A549 (cell line): ENCODE results near the gene KCNJ14. TPM values are rescaled to one million over a fixed set of nuclear protein-coding genes. Genes with fewer than 3 reads are reported as not detected.

Source experiments
- ATAC-seq, 2 experiments: fragments of 200-7000 bp in 1 of 2; fragments of >200 bp in 1 of 2; cut with Nextera tagmentation in 1 of 2; cut with Tn5 transposase in 1 of 2; 3 replicates each; pipeline versions ENCODE4 v1.8.0 to v1.9.1; 2018 to 2020; ENCODE audit warnings: mild to moderate bottlenecking in 1 of 2, moderate library complexity in 1 of 2
- CTCF ChIA-PET: fragments of 300-600 bp; sonication (Branson Sonifier 250); formaldehyde crosslinking; extraction: SDS; loops from one replicate; lab custom pipeline; 2021; ENCODE audit warnings: antibody characterized with exemption, inconsistent platforms; lab: Yijun Ruan, JAX
- POLR2A ChIA-PET: fragments of 350-600 bp; formaldehyde crosslinking; extraction: SDS; loops from one replicate; lab custom pipeline; 2021; ENCODE audit warnings: antibody characterized with exemption, inconsistent platforms; lab: Yijun Ruan, JAX
- DNase-seq, 2 experiments: peaks; one replicate each; pipeline versions ENCODE4 v3.0.0 to v3.0.0-alpha.2; 2011 to 2016; ENCODE audit warnings: low read depth in 1 of 2, low spot score in 1 of 2
- FAIRE-seq: peaks from 2 replicates; lab custom pipeline; 2011; peaks lifted over from hg19 to GRCh38; lab: Jason Lieb, UNC
- H3K27ac ChIP-seq, 2 experiments: fragments of >200 bp; sonication (Bioruptor Twin); formaldehyde crosslinking; 3 replicates each; pipeline ENCODE4 v1.5.1; 2016 to 2017
- H3K4me1 ChIP-seq: fragments of >200 bp; sonication (Bioruptor Twin); formaldehyde crosslinking; 3 replicates; pipeline ENCODE4 v1.6.1; 2016
- H3K4me2 ChIP-seq: fragments of >200 bp; sonication (Bioruptor Twin); formaldehyde crosslinking; 3 replicates; pipeline ENCODE4 v1.6.1; 2016
- H3K4me3 ChIP-seq: fragments of >200 bp; sonication (Bioruptor Twin); formaldehyde crosslinking; 3 replicates; pipeline ENCODE4 v1.5.1; 2016
- H3K9me3 ChIP-seq: fragments of >200 bp; sonication (Bioruptor Twin); formaldehyde crosslinking; 3 replicates; pipeline ENCODE4 v1.6.1; 2016
- BCL3 ChIP-seq: fragments of >200 bp; sonication (Bioruptor Twin); formaldehyde crosslinking; IDR thresholded peaks from 3 replicates; pipeline ENCODE4 v1.6.1; 2016
- CBX2 ChIP-seq: fragments of 200-600 bp; sonication (generic); IDR thresholded peaks from 2 replicates; pipeline ENCODE4 v1.6.1; 2016; ENCODE audit warnings: low read depth, mild to moderate bottlenecking, borderline replicate concordance
- CEBPB ChIP-seq, 2 experiments: fragments of >200 bp in 1 of 2; sonication (Bioruptor Twin) in 1 of 2; formaldehyde crosslinking in 1 of 2; IDR thresholded peaks; 2 replicates each; pipeline ENCODE4 v1.6.1; 2012 to 2016
- CHD2 ChIP-seq: fragments of 150-350 bp; IDR thresholded peaks from 2 replicates; pipeline ENCODE4 v1.6.1; 2014; ENCODE audit warnings: low read length; ENCODE audit not compliant: partially characterized antibody
- ELK1 ChIP-seq: fragments of 150-350 bp; IDR thresholded peaks from 2 replicates; pipeline ENCODE4 v1.6.1; 2014; ENCODE audit warnings: low read depth, mild to moderate bottlenecking, low read length
- FOSB ChIP-seq: fragments of 250-450 bp; sonication (Bioruptor Pico); IDR thresholded peaks from 2 replicates; pipeline ENCODE4 v1.5.0; 2020; ENCODE audit warnings: mild to moderate bottlenecking, moderate library complexity
- FOXS1 ChIP-seq: fragments of 250-450 bp; sonication (Bioruptor Pico); IDR thresholded peaks from 2 replicates; pipeline ENCODE4 v1.5.0; 2020; ENCODE audit warnings: mild to moderate bottlenecking, moderate library complexity
- HOXB5 ChIP-seq: fragments of 250-450 bp; sonication (Bioruptor Pico); IDR thresholded peaks from 2 replicates; pipeline ENCODE4 v1.5.0; 2020; ENCODE audit warnings: mild to moderate bottlenecking, moderate library complexity
- KDM5A ChIP-seq: fragments of 200-600 bp; sonication (generic); IDR thresholded peaks from 2 replicates; pipeline ENCODE4 v1.6.1; 2016; ENCODE audit warnings: antibody characterized with exemption, mild to moderate bottlenecking
- MAZ ChIP-seq: fragments of 150-350 bp; IDR thresholded peaks from 2 replicates; pipeline ENCODE4 v1.6.1; 2014; ENCODE audit warnings: antibody characterized with exemption, low read depth, low read length, borderline replicate concordance
- NFE2L2 ChIP-seq: fragments of 150-350 bp; conservative IDR thresholded peaks from 2 replicates; pipeline ENCODE4 v1.6.1; 2014; ENCODE audit warnings: low read length
- PHF8 ChIP-seq: fragments of 200-600 bp; sonication (generic); IDR thresholded peaks from 2 replicates; pipeline ENCODE4 v1.6.1; 2016; ENCODE audit warnings: low read depth, mild to moderate bottlenecking, antibody characterized with exemption, moderate library complexity, borderline replicate concordance
- POLR2AphosphoS2 ChIP-seq: conservative IDR thresholded peaks from 2 replicates; pipeline ENCODE4 v1.6.1; 2012; ENCODE audit warnings: low read length, improper control_type of control experiment, inconsistent platforms
- RARB ChIP-seq: fragments of 250-450 bp; sonication (Bioruptor Pico); IDR thresholded peaks from 2 replicates; pipeline ENCODE4 v1.8.0; 2021; ENCODE audit warnings: mild to moderate bottlenecking, moderate library complexity
- REST ChIP-seq: fragments of 200-600 bp; sonication (generic); IDR thresholded peaks from 2 replicates; pipeline ENCODE4 v1.6.1; 2016; ENCODE audit warnings: antibody characterized with exemption, mild to moderate bottlenecking, moderate library complexity
- RNF2 ChIP-seq: fragments of 200-600 bp; sonication (generic); IDR thresholded peaks from 2 replicates; pipeline ENCODE4 v1.6.1; 2016; ENCODE audit warnings: low read depth, mild to moderate bottlenecking, antibody characterized with exemption, moderate library complexity, borderline replicate concordance
- SMC3 ChIP-seq: fragments of >200 bp; sonication (Bioruptor Twin); formaldehyde crosslinking; IDR thresholded peaks from 3 replicates; pipeline ENCODE4 v1.6.1; 2018; ENCODE audit warnings: inconsistent platforms
- TP53 ChIP-seq: fragments of 250-450 bp; sonication (Bioruptor Pico); IDR thresholded peaks from 2 replicates; pipeline ENCODE4 v1.5.0; 2021; ENCODE audit warnings: mild to moderate bottlenecking, moderate library complexity
- ZFP36 ChIP-seq: fragments of 450-650 bp; IDR thresholded peaks from 2 replicates; pipeline ENCODE4 v1.6.1; 2014; ENCODE audit warnings: borderline replicate concordance; ENCODE audit not compliant: partially characterized antibody
- WGBS: methylation state at CpG from one replicate; pipeline ENCODE4 v1.1.6; 2017; ENCODE audit errors: missing lambda C conversion rate; 5-methylcytosine and 5-hydroxymethylcytosine counted together
- polyA plus RNA-seq, 4 experiments: library from polyadenylated mRNA; depleted of rRNA in 3 of 4; stranded (reverse); fragments of >200 nt; fragmentation: RNase III in 1 of 4; extraction: RNeasy Plus Mini Kit Qiagen cat#74134 plus additional on column Dnase treatment in 1 of 4; gene quantifications; 2 replicates in 3 of 4; 3 replicates in 1 of 4; pipeline ENCODE4 v1.2.3, GENCODE V29; 2011 to 2017
- TF ChIP-seq, protein P1 (sequence below): IDR thresholded peaks from 2 replicates; pipeline ENCODE4 v1.6.1; 2012

Gene KCNJ14
- polyA plus RNA-seq, 2 of the 4 experiments (the other 2 are of a cell fraction), result 1.3 to 1.9 TPM

DNA sequence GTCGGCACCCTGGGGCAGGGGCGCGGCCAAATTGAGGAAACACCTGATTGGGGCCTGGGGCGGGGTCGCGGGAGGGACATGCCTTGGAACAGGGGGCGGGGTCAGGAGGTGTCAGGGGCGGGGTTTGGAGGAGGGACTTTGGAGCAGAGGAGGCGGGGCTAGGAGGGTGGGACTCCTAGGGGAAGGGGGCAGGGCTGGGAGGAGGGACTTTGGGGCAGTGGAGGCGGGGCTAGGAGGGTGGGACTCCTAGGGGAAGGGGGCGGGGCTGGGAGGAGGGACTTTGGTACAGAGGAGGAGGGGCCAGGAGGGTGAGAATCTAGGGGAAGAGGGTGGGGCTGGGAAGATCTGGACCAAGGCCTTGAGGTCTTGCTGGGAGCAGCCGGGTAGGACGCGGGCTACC lies 40.0 kb upstream of the KCNJ14 start:
- ATAC-seq (peak; percentile 55 to 78), DNase-seq (peak in 1 of 2 experiments; percentile 93), FAIRE-seq (no peak)
- Histone ChIP-seq H3K4me3 (no peak overlapping the region), H3K27ac (no peak overlapping the region), H3K9me3 (no peaks in the 10 kb centered on the region), H3K4me2 (no peak overlapping the region), H3K4me1 (peaks cover 13% of the 10 kb centered on the region)
- ChIA-PET CTCF (interaction anchor here (1.6 to 3.3 kb wide), 3 partner anchors 24 to 193 kb away, joined by 5 to 21 read pairs (median 8); partner anchors contain the start of genes GRWD1 and KDELR1), POLR2A (no interaction called here)
- no peak for TF ChIP-seq FOXS1
- no peak for TF ChIP-seq CBX2
- TF ChIP-seq NFE2L2, result no peak
- TF ChIP-seq REST, result no peak
- no peak for TF ChIP-seq CEBPB (IDR thresholded peaks at IDR 0.05)
- no peak for TF ChIP-seq FOSB (CRISPR knock-in tag)
- WGBS, result 75% methylated on average over 8 of the region's 14 CpGs

DNA sequence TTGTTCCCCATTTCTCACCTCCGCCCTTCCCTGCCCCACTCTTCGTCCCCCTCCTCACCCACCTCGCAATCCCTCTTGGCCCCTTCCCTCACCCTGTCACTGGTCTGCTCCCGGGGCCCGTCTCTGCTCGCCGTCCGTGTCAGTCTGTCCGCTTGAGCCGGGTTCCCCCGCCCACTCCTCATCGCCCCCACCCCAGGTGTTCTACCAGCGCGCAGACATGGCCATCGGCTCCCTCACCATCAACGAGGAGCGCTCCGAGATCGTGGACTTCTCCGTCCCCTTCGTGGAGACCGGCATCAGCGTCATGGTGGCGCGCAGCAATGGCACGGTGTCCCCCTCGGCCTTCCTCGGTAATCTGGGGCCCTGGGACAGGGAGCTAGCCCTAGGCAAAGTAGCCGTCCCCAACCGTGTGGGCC lies 39.6 kb upstream of the KCNJ14 start:
- no peak for FAIRE-seq

More for the DNA sequence above, 39.6 kb upstream of the KCNJ14 start:
- H3K4me2 ChIP-seq, result no peak overlapping the region
- TF ChIP-seq RNF2 (no peak), ELK1 (no peak), RARB (CRISPR knock-in tag) (no peak), MAZ (no peak), TP53 (CRISPR knock-in tag) (no peak), PHF8 (no peak), ZFP36 (no peak), SMC3 (no peak), NFE2L2 (no peak), BCL3 (no peak), KDM5A (no peak), FOXS1 (no peak), HOXB5 (no peak), FOSB (CRISPR knock-in tag) (no peak), POLR2AphosphoS2 (no peak), REST (no peak), CHD2 (no peak)
- TF ChIP-seq, protein P1, sequence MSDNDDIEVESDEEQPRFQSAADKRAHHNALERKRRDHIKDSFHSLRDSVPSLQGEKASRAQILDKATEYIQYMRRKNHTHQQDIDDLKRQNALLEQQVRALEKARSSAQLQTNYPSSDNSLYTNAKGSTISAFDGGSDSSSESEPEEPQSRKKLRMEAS, result no peak
- no peaks in the 10 kb centered on the region for H3K9me3 ChIP-seq
- ATAC-seq (no peak), DNase-seq (no peak)
- ChIA-PET POLR2A (no interaction called here), CTCF (interaction anchor here (0.8 to 3.3 kb wide), 3 partner anchors 24 to 168 kb away, joined by 3 to 21 read pairs (median 3); partner anchors contain the start of genes GRWD1 and KDELR1)
- H3K4me1 ChIP-seq, result peaks cover 13% of the 10 kb centered on the region
- H3K4me3 ChIP-seq, result no peak overlapping the region
- 97% methylated on average over 30 of the region's 30 CpGs for WGBS
- no peak overlapping the region for H3K27ac ChIP-seq
